GM18870 (cell line): ENCODE results near the gene SLC45A3.

Experiments
- ATAC-seq: cut with Tn5 transposase; IDR thresholded peaks from one replicate; pipeline ENCODE4 v1.9.1; 2021; ENCODE audit warnings: moderate library complexity; ENCODE audit not compliant: unreplicated experiment

The SLC45A3 gene

DNA sequence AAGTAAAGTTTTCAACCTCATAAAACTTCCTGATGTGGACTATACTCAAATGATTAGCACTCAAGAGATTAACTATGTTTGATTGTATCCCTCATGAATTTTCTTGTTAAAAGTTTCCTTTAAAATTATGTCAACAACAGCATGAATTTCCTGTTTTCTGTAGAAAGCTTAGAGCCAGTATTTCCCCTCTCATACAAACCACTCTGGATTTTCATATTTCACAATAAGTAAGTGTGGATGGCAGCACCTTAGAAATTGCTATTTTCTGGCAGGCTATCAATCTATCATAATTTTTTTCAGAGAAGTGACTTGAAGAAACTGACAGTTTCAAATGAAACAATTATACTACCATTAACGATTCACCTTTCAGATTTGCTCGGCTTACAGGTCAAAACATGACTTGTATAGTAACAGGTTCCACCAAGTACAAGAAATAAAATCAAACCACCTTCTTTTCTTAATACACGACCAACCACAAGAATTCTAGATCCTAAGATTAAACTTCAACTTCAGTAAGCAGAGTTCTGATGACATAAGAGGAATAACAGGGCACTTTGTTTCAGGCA is 69.3 kb downstream of the SLC45A3 start:
- ATAC-seq: no peak

DNA sequence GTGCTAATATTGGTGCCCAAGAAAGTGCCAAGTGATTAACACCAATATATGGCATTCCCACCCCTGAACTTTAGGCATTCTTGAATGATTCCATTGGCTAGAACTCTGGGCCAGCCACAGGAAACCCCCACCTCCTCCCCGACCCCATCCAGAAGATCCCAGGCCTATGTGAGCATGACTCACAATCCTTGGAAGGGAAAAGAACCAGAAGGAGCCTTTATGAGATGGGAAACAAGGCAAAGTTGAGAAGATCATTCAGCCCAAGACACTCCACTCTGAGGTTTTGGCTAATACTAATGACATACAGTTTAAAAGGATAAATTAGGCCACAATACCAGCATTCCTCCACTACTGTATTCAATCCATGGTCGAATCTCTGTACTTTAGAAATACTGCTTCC is 70.3 kb downstream of the SLC45A3 start:
- no peak for ATAC-seq
